Measurements from ENCODE around the gene NTSR1. TPM values are rescaled to one million over a fixed set of nuclear protein-coding genes. Genes with fewer than 3 reads are reported as not detected.

NTSR1 gene
- total and polyA plus RNA-seq, 2 of the 13 experiments (the other 11 are each of a cell fraction or from before 2014, with no cell fraction given) = 0.09 to 0.12 TPM

- Histone ChIP-seq H3K4me2 (ENCODE audit: low read depth, low read length) (no peak overlapping the region), H3K79me2 (ENCODE audit: insufficient read depth, low read length) (no peaks in the 10 kb centered on the region), H3K9me3 (ENCODE audit: low read length) (no peaks in the 10 kb centered on the region), H3K36me3 (replicated peaks in 1 of 2; ENCODE audit: control insufficient read depth in 1 of 2, insufficient read depth in 2 of 2, low read length in 2 of 2) (no peaks in the 10 kb centered on the region), H3K27me3 (ENCODE audit: control insufficient read depth in 1 of 2, insufficient read depth in 2 of 2, low read length in 2 of 2) (peaks cover 57 to 98% of the 10 kb centered on the region in 2 experiments), H3K4me3 (replicated peaks in 1 of 3; ENCODE audit: insufficient read depth in 1 of 3, low read depth in 2 of 3, low read length in 3 of 3) (no peak overlapping the region), H4K20me1 (ENCODE audit: insufficient read depth, low read length) (0 out of 2 replicates have a peak, but pooled peaks cover 3% of the 10 kb centered on the region), H3K9ac (ENCODE audit: insufficient read depth, low read depth, low read length) (no peak overlapping the region), H3K4me1 (ENCODE audit: insufficient read depth, low read length) (no peaks in the 10 kb centered on the region), H2AFZ (ENCODE audit: low read length) (no peak overlapping the region), H3K27ac (ENCODE audit: extremely low read length, insufficient read depth, low read length) (no peak overlapping the region)
- 45% methylated on average over 19 of the region's 20 CpGs for WGBS (ENCODE audit: low lambda C conversion rate)
- intact Hi-C loops (cut with micrococcal nuclease; ENCODE audit: unreplicated experiment) = no loop called here
- DNase-seq (ENCODE audit: low spot score) (no peak), FAIRE-seq (no peak), ATAC-seq (no peak)
- ChIA-PET POLR2A (no interaction called here), CTCF (ENCODE audit: low intra/inter-chr PET ratio, low total read pairs) (no interaction called here)
- no TSS peak for BruUV-seq (replicated peaks)
- in situ Hi-C loops (cut with HindIII; ENCODE audit: extremely low pct_ligation_motif_present, low pct_unique_long_range_greater_than_20kb) = loop anchor here (10.0 kb wide), 1 partner anchor 86 kb away; no protein-coding TSS in a partner anchor
- TF ChIP-seq FOXA3 (CRISPR knock-in tag; IDR thresholded peaks at IDR 0.05) = no peak
- TF ChIP-seq FOXC1 (CRISPR knock-in tag; IDR thresholded peaks at IDR 0.05; ENCODE audit: borderline replicate concordance) = no peak
- no peak for TF ChIP-seq SETDB1 (CRISPR knock-in tag; IDR thresholded peaks at IDR 0.05; ENCODE audit: borderline replicate concordance)
- no peak for TF ChIP-seq ARNTL (CRISPR knock-in tag; IDR thresholded peaks at IDR 0.05)
- TF ChIP-seq ZNF784 (CRISPR knock-in tag; IDR thresholded peaks at IDR 0.05; ENCODE audit: borderline replicate concordance) = no peak
- TF ChIP-seq, protein P1, sequence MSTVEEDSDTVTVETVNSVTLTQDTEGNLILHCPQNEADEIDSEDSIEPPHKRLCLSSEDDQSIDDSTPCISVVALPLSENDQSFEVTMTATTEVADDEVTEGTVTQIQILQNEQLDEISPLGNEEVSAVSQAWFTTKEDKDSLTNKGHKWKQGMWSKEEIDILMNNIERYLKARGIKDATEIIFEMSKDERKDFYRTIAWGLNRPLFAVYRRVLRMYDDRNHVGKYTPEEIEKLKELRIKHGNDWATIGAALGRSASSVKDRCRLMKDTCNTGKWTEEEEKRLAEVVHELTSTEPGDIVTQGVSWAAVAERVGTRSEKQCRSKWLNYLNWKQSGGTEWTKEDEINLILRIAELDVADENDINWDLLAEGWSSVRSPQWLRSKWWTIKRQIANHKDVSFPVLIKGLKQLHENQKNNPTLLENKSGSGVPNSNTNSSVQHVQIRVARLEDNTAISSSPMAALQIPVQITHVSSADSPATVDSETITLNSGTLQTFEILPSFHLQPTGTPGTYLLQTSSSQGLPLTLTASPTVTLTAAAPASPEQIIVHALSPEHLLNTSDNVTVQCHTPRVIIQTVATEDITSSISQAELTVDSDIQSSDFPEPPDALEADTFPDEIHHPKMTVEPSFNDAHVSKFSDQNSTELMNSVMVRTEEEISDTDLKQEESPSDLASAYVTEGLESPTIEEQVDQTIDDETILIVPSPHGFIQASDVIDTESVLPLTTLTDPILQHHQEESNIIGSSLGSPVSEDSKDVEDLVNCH (CRISPR knock-in tag; IDR thresholded peaks at IDR 0.05) = no peak
- TF ChIP-seq SPEN (CRISPR knock-in tag; IDR thresholded peaks at IDR 0.05; ENCODE audit: low read depth) = no peak
- TF ChIP-seq STAG1 (CRISPR knock-in tag; IDR thresholded peaks at IDR 0.05) = no peak
- TF ChIP-seq FIP1L1 (IDR thresholded peaks at IDR 0.05; ENCODE audit: borderline replicate concordance, insufficient read depth, low read depth, low read length) = no peak
- TF ChIP-seq ZKSCAN8 (CRISPR knock-in tag; IDR thresholded peaks at IDR 0.05; ENCODE audit: borderline replicate concordance) = no peak
These were observed 61.7 kb downstream of the NTSR1 start for GRCh38 chr20:62770111-62770910.
